Panc1 (cell line): ENCODE results near the gene ZRANB1.

ENCODE experiments used
- CTCF ChIP-seq: fragments of 450-650 bp; IDR thresholded peaks from 2 replicates; pipeline ENCODE4 v1.5.1; 2017; ENCODE audit warnings: mild to moderate bottlenecking
- POLR2AphosphoS5 ChIP-seq: IDR thresholded peaks from 2 replicates; pipeline ENCODE4 v1.6.1; 2012; ENCODE audit warnings: mild to moderate bottlenecking, low read depth, low read length, moderate library complexity
- REST ChIP-seq, 2 experiments: IDR thresholded peaks; 2 replicates each; pipeline ENCODE4 v1.6.1; 2011 to 2012; ENCODE audit warnings: low read depth in 2 of 2, control low read depth in 1 of 2, low read length in 1 of 2, mild to moderate bottlenecking in 1 of 2, moderate library complexity in 1 of 2; ENCODE audit not compliant: insufficient read depth in 1 of 2
- SIN3A ChIP-seq: IDR thresholded peaks from 2 replicates; pipeline ENCODE4 v1.6.1; 2012; ENCODE audit warnings: low read depth, mild to moderate bottlenecking, low read length, moderate library complexity, borderline replicate concordance; ENCODE audit not compliant: insufficient read depth
- TCF7L2 ChIP-seq: IDR thresholded peaks from 2 replicates; pipeline ENCODE4 v1.6.1; 2011; ENCODE audit warnings: mild to moderate bottlenecking, low read depth, low read length, inconsistent platforms

GRCh38 chr10:124894569-124895215, 47.2 kb upstream of the ZRANB1 start:
- TF ChIP-seq CTCF (no peak), POLR2AphosphoS5 (no peak), REST (IDR thresholded peaks at IDR 0.05; ENCODE audit: insufficient read depth in 1 of 2, low read depth in 2 of 2, low read length in 1 of 2) (no peak), SIN3A (no peak), TCF7L2 (no peak)
